Body of pancreas (tissue), 4 donors: ENCODE results near the gene CDKL5.

Source experiments
- POLR2A ChIP-seq, 3 donors: fragments of 450-650 bp; IDR thresholded peaks; one replicate each; pipeline ENCODE4 v1.6.1; 2016; ENCODE audit warnings: antibody characterized with exemption in 3 of 3, mild to moderate bottlenecking in 2 of 3
- TF ChIP-seq, protein P1 (sequence below), 7 experiments: fragments of 450-650 bp in 4 of 7; fragments of 200-600 bp in 3 of 7; sonication (generic) in 3 of 7; IDR thresholded peaks; one replicate each; pipeline ENCODE4 v1.5.1; 2016 to 2019; ENCODE audit warnings: antibody characterized with exemption in 7 of 7

GRCh38 chrX:18415386-18415785 is 10.0 kb upstream of the CDKL5 start:
- TF ChIP-seq, protein P1, sequence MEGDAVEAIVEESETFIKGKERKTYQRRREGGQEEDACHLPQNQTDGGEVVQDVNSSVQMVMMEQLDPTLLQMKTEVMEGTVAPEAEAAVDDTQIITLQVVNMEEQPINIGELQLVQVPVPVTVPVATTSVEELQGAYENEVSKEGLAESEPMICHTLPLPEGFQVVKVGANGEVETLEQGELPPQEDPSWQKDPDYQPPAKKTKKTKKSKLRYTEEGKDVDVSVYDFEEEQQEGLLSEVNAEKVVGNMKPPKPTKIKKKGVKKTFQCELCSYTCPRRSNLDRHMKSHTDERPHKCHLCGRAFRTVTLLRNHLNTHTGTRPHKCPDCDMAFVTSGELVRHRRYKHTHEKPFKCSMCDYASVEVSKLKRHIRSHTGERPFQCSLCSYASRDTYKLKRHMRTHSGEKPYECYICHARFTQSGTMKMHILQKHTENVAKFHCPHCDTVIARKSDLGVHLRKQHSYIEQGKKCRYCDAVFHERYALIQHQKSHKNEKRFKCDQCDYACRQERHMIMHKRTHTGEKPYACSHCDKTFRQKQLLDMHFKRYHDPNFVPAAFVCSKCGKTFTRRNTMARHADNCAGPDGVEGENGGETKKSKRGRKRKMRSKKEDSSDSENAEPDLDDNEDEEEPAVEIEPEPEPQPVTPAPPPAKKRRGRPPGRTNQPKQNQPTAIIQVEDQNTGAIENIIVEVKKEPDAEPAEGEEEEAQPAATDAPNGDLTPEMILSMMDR (IDR thresholded peaks at IDR 0.05) = no peak
- no peak for TF ChIP-seq POLR2A (IDR thresholded peaks at IDR 0.05)
